Cardiac atrium fibroblast (primary cell): Measurements from ENCODE around the gene GTF3A. TPM values are rescaled to one million over a fixed set of nuclear protein-coding genes. Genes with fewer than 3 reads are reported as not detected.

ENCODE experiments used
- total RNA-seq: library from RNA; depleted of rRNA; stranded (reverse); fragments of >200 nt; gene quantifications from 2 replicates; pipeline ENCODE4 v1.2.3, GENCODE V29; 2015

The GTF3A gene
- total RNA-seq = 69.3 and 71.5 TPM in 2 replicates

DNA sequence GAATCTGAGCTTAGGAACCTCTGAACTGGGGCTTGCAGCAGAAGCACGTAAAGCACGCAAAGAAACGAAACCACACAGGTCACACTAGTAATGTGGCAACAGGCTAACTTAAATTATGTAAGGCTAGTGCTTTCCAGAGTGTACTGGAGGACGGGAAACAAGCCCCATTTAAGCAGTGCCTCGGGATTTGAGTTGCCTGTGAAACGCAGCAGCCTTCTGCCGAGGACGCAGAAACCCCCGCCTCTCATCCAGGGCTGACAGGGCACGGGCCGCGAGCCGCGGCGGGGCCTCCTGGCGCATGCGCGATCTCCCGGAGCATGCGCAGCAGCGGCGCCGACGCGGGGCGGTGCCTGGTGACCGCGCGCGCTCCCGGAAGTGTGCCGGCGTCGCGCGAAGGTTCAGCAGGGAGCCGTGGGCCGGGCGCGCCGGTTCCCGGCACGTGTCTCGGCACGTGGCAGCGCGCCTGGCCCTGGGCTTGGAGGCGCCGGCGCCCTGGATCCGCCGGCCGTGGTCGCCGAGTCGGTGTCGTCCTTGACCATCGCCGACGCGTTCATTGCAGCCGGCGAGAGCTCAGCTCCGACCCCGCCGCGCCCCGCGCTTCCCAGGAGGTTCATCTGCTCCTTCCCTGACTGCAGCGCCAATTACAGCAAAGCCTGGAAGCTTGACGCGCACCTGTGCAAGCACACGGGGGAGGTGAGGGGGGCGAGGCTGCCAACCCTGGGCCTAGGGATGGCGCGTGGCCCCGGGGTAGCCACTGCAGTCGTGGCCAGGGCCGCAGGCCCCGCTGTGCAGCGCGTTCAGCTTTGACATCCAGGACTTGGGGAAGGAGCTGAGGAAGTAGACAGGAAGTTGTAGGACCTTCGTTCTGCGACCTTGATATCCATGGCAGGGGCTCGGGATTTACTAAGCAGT is at the start of gene GTF3A:
GTF3A (plus strand) TSS at position 374 of the 912 bp plus-strand sequence.

DNA sequence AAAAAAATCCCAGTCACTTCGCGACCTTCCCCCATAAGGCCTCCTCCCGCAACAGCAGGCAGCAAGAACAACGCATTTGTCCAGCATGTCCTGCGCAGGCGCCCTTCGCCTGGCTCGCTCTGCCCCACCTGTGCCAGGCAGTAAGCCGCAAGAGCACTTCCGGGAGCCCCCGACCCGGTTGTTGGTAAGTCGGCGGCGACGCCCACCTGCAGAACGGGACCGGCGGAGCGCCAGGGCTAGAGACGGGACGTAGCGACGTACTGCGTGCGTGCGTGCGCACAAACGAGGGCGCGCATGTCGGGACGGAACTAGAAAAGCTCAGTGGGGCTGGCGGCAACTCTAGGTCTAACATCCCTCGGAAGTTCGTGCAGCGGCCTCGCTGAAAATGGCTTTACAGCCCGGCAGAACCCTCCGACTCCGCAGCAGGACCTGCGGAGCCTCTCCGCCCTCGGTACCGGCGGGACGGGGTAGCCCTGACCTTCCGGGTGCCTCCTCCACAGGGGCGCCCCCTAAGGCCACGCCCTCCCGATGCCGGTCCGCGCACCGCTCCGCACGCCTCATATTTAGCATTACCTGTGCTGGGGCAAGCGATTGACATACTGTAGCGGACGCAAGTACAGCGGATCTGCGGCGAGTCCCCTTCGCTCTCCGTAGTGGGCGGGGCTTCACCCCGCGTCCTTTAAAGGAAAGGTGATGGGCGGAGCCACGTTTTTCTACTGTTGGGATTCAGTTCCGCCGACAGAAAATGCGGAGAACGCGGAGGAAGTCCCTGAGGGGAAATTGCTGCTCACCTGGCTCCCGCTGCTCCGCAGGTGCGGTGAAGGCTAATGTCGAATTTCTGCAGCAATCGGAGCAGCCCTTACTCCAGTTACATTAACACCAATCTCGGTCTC is 25.8 kb downstream of the GTF3A start, which contains the start of gene MTIF3:
MTIF3 (minus strand) TSS at position 629 of the 893 bp plus-strand sequence. CDS start 10,116 bp downstream, outside the sequence.

Other genes with a start within 250 kb of the GTF3A start
- 1,267 and 1,496 TPM in 2 replicates for gene RPL21, start 173.1 kb upstream of the GTF3A start, total RNA-seq
- 5.8 and 13.4 TPM in 2 replicates for gene RASL11A, start 153.8 kb upstream of the GTF3A start, total RNA-seq
- 19.3 and 36.8 TPM in 2 replicates for gene MTIF3, start 25.9 kb downstream of the GTF3A start, total RNA-seq
- gene LNX2, start 195.9 kb downstream of the GTF3A start, total RNA-seq = 4.2 and 7.1 TPM in 2 replicates
- gene POLR1D, start 197.3 kb downstream of the GTF3A start, total RNA-seq = 96.1 and 112 TPM in 2 replicates